Umbilical cord (tissue), 2 donors: ENCODE data around the gene AKR1A1. TPM values are rescaled to one million over a fixed set of nuclear protein-coding genes. Genes with fewer than 3 reads are reported as not detected.
"Not testable (repeated sequence)": the region's sequence is repeated elsewhere in the genome, so short reads cannot be mapped to it uniquely, and the experiment has no call there.

ENCODE experiments used
- DNase-seq: peaks from one replicate; pipeline ENCODE4 v3.0.0-alpha.2; 2015; ENCODE audit warnings: low spot score
- total RNA-seq: library from RNA; depleted of rRNA; stranded (reverse); fragments of >200 nt; gene quantifications from one replicate; pipeline ENCODE4 v1.2.3, GENCODE V29; 2014; ENCODE audit warnings: low replicate concordance; ENCODE audit not compliant: insufficient read depth

AKR1A1 gene
- total RNA-seq, 1 donor from 2014 or later = 84.0 TPM

DNA sequence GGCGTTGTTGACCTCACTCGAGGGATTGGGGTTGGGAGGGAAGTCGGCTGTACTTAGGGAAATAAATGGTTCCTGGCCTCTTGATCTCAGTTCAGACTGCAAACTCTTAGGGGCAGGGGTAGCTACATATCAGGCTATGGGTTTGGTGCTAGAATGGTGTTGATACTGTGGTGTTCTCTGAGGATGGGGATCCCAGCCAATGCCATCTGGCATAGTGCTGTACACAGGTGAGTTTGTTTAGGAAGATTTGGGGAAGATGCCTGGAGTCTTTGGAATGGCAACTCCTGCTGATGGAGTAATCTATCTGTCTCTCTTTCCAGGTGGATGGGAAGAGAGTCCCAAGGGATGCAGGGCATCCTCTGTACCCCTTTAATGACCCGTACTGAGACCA lies 18.9 kb downstream of the AKR1A1 start:
- DNase-seq = no peak

DNA sequence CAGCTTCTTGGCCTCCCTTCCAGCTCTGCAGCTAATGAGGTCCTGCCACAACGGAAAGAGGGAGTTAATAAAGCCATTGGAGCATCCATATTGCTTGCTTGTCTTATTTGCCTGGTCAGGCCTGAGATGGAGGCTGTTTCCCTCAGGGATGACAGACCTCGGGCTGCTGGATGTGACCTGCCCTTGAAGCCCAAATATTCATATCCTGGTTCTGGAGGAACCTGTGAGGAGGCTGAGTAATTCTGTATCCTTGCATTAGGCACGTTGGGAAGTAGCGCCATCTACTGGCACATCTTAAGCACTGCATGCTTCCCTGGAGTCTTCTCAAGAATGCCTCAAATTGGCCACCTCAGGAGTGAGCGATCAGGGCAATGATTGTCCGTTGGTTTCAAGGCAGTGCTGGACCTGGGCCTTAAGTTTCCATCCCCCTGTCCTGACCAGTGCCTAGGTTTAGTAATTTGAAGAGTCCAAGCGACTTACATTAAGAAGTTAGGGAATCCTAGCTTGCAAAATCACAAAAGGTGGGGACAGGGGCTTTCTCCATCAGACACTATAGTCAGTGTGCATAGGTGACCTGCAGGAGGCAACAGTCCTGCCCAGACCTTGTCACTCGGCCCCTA lies 19.4 kb downstream of the AKR1A1 start:
- peak; percentile 80 for DNase-seq

DNA sequence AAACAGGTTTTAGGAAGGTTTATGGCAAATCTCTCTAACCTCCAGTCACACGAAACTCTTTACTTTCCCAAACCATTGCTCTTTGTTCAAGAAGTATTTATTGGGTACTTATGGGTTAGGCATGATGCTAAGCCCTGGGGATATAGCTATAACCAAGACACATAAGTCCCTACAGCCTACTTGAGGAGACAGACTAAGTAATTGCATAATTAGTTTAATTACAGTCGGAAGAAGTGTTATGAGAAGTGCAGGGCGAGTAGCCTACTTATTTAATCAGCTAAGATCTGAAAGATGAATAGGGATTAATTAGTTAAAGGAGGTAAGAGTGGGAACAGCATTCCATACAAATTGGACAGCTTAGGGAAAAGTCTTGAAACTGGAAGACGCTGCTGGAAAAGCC lies 20.0 kb downstream of the AKR1A1 start:
- DNase-seq = no peak

DNA sequence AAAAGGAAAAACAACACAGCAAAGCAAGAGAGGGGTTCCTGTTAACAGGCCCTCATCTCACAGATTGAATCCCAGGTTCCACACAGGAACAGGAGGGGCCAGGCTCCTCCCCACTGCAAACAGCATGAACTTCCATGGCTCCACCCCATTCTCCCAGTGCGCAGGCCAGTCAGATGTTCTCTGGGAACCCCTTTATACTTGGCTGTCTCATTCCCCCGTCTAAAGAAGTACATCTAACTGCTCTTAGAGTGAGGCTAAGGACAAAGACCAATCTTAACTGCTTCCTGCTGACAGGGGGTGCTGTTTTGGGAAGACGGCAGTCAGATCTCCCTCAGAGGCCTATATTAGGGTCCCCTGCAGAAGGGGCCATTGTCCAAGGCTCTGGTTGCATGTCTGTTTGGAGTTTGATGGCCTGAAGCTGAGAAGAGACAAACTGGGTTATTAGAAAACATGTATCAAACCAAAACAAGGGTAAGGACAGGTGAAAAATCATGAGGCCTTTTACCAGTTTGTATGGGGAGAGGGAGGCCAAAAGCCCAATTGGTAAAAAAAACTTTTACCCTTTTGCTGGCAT lies 22.7 kb downstream of the AKR1A1 start:
- no peak for DNase-seq

DNA sequence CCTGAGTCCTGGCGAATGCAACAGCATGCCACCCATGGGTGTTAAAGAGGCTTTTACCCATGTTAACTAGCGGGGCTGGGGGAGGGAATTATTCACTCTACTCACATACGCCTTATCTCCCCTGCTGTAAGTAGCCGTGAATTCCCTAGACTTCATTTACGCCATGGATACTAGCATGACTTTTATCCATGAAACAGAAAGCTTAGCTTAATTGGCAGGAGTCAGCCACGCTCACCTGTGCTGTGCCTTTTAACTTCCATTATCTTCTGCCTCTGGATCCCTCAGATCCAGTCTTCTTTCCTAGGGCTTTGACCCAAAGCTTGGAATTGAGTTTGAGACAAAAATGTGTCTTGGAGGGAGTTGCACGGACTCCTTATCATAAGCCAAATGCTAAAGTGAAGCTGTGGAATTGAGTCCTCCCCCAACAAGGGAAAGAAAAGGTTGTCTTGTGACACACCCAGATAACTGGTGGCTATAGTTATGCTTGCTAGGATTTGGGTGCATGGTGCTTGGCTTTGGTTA lies 23.5 kb downstream of the AKR1A1 start:
- no peak for DNase-seq

GRCh38 chr1:45583264-45583665 lies 32.6 kb downstream of the AKR1A1 start:
- peak; percentile 99 for DNase-seq

DNA sequence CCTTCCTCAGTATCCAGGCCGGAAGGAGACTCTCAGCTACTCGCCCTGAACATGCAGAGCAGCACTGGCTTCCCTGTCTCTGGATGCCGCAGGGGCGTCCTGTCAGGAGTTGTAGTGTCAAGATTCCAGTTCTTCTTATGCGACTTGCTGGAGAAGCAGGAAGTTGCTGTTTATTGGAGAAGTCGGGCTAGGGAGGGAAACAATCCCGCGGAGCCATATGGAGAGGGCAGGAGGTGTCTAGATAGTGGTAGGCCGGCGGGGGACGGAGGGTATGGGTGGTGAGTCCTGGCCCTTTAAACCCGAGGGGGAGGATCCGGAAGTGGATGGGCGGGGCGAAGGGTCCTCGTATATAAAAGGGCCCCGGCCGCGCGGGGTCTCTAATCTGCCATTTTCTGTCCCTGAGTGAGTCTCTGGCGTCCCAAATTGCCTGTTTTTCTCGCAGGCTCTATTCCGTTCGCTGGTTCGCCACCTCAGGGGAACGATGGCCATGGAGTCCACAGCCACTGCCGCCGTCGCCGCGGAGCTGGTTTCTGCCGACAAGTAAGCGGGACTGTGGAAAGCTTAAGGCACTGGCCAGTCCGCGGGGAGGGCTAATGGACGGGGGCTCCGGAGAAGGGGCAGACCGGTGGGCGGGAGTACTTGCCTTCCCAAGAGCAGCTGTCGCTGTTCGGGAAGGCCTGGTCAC lies 33.2 kb downstream of the AKR1A1 start, which contains the start of gene NASP:
NASP (plus strand) TSS at position 376 of the 685 bp plus-strand sequence; CDS start at position 482, 106 bp downstream.
- peak; percentile 94 for DNase-seq

GRCh38 chr1:45584351-45585109 lies 33.9 kb downstream of the AKR1A1 start:
- peak; percentile 94 for DNase-seq

DNA sequence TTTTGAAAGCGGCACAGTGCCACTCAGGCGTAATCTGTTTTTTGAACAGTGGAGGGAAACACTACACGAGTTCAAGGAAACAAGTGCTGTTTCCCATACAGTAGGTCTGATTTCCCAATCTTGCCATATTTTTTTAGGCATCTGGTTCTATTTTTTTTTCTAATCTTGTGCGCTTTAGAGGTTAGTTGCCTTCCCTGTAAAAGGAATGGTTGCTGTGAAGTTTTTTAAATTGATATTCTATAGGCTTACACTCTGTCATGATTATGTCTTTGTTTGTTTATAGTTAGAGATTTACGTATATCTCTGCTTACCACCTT lies 34.4 kb downstream of the AKR1A1 start:
- DNase-seq = no peak

GRCh38 chr1:45585496-45586075 lies 35.0 kb downstream of the AKR1A1 start:
- DNase-seq = no peak

DNA sequence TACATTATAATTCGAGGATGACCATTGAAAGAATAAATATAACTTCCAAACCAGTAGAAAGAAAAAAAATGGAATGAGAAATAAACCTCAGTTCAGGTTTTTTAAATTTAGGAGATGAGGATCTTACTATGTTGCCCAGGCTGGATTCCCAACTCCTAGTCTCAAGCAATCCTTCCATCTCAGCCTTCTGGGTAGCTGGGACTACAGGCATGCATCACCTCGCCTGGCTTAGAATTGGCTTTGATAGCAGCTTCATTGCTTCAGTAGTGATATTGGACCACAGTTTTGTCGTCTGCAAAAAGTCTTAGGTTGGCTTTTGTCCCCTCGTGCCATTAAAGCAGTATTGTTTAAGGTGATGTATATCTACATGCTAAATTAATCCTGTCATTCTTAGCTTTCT lies 36.1 kb downstream of the AKR1A1 start:
- no peak for DNase-seq

DNA sequence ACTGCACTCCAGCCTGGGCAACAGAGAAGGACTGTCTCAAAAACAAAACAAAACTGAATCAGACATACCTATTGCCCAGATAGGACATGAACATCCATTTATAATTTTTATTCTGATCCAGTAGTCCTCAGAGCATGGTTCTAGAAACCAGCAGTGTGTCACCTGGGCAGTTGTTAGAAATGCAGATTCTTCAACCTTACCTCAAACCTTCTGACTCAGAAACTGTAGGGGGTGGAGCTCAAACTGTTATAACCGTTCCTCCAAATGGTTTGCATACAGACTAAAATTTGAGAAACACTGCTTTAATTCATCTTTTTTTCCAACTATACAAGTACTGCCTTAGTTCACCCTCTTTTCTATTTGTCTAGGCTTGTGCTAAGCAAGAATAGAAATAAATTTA lies 39.2 kb downstream of the AKR1A1 start:
- DNase-seq = no peak

GRCh38 chr1:45594412-45594811 lies 43.8 kb downstream of the AKR1A1 start:
- no peak for DNase-seq

- DNase-seq = not testable (repeated sequence)
These were observed 46.1 kb downstream of the AKR1A1 start for GRCh38 chr1:45596765-45597164.

GRCh38 chr1:45604239-45604638 lies 53.6 kb downstream of the AKR1A1 start:
- no peak for DNase-seq

- peak; percentile 13 for DNase-seq
These were observed 56.9 kb downstream of the AKR1A1 start for GRCh38 chr1:45607404-45608074.

- peak; percentile 21 for DNase-seq
These were observed 57.8 kb downstream of the AKR1A1 start for GRCh38 chr1:45608175-45609156.

DNA sequence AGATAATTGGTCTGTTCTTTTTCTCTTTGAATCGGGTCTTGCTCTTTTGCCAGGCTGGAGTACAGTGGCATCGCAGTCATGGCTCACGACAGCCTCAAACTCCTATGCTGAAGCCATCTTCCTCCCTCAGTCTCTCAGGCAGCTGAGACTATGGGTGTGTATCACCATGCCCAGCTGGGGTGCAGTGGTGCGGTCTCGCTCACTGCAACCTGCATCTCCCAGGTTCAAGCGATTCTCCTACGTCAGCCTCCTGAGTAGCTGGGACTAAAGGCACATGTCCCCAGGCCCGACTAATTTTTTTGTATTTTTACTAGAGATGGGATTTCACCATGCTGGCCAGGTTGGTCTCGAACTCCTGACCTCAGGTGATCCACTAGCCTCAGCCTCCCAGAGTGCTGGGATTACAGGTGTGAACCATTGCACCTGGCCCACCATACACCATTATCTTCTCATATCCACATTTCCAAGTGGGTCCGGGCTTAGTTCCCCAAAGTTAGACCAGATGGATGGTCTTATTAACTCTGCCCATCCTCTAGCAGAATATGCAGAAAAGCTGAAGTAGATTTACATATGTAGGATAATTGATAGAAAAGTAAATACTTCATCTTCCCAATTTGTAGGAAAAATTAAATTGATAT lies 60.1 kb downstream of the AKR1A1 start:
- DNase-seq = no peak

DNA sequence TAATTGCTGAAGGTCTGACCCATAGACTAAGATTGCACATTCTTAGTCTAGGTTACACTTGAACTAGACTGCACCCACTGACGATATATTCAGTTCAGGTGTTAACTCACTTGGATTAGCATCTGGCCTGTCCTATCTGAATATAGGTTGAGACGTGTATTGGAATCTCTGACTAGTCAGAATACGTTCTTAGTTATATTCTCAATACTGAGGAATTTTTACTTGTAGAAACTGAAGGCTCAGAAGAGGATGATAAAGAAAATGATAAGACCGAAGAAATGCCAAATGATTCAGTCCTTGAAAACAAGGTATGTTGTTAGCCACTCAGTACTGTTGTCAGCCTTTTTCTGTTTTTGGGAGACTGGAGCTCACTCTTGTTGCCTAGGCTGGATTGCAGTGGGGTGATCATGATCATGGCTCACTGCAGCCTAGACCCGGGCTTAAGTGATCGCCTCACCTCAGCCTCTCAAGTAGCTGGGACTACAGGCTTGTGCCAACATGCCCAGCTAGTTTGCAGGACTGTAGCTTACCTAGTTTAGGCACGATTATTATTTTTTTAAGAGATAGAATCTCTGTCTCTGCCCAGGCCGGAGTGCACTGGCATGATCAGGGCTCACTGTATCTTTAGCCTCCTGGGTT lies 62.4 kb downstream of the AKR1A1 start:
- no peak for DNase-seq
